Hepatocyte (in vitro differentiated cells): Measurements from ENCODE around the gene TMEM100. TPM values are rescaled to one million over a fixed set of nuclear protein-coding genes. Genes with fewer than 3 reads are reported as not detected.

Experiments
- DNase-seq: peaks from one replicate; pipeline ENCODE4 v3.0.0-alpha.2; 2016; ENCODE audit warnings: low spot score
- H2AFZ ChIP-seq: fragments of 200-600 bp; sonication (generic); 2 replicates; pipeline ENCODE4 v1.6.0; 2016; ENCODE audit warnings: antibody characterized with exemption, mild to moderate bottlenecking
- H3K27ac ChIP-seq: fragments of 200-600 bp; sonication (generic); 2 replicates; pipeline ENCODE4 v1.5.1; 2016; ENCODE audit warnings: mild to moderate bottlenecking
- H3K27me3 ChIP-seq: fragments of 200-600 bp; sonication (generic); 2 replicates; pipeline ENCODE4 v1.6.1; 2016
- H3K36me3 ChIP-seq: fragments of 200-600 bp; sonication (generic); replicated peaks from 2 replicates; pipeline ENCODE4 v1.5.1; 2016; ENCODE audit warnings: low read depth; ENCODE audit not compliant: insufficient read depth
- H3K4me1 ChIP-seq: fragments of 200-600 bp; sonication (generic); 2 replicates; pipeline ENCODE4 v1.5.1; 2016; ENCODE audit warnings: mild to moderate bottlenecking, moderate library complexity; ENCODE audit not compliant: insufficient read depth
- H3K4me2 ChIP-seq: fragments of 200-600 bp; sonication (generic); 2 replicates; pipeline ENCODE4 v1.6.0; 2016
- H3K4me3 ChIP-seq: fragments of 200-600 bp; sonication (generic); 2 replicates; pipeline ENCODE4 v1.5.1; 2016; ENCODE audit warnings: mild to moderate bottlenecking
- H3K79me2 ChIP-seq: fragments of 200-600 bp; sonication (generic); 2 replicates; pipeline ENCODE4 v1.6.0; 2017; ENCODE audit warnings: mild to moderate bottlenecking
- H3K9me2 ChIP-seq: fragments of 200-600 bp; sonication (generic); replicated peaks from 2 replicates; pipeline ENCODE4 v1.6.0; 2017; ENCODE audit warnings: mild to moderate bottlenecking; ENCODE audit not compliant: insufficient read depth
- H3K9me3 ChIP-seq: fragments of 200-600 bp; sonication (generic); 2 replicates; pipeline ENCODE4 v1.5.1; 2016; ENCODE audit warnings: low read depth, mild to moderate bottlenecking
- H4K20me1 ChIP-seq: fragments of 200-600 bp; sonication (generic); 2 replicates; pipeline ENCODE4 v1.6.0; 2016; ENCODE audit warnings: mild to moderate bottlenecking; ENCODE audit not compliant: insufficient read depth, poor library complexity, severe bottlenecking
- EZH2 ChIP-seq: fragments of 200-600 bp; sonication (generic); IDR thresholded peaks from 2 replicates; pipeline ENCODE4 v1.6.1; 2016; ENCODE audit warnings: antibody characterized with exemption, mild to moderate bottlenecking, borderline replicate concordance
- EZH2phosphoT487 ChIP-seq: fragments of 200-600 bp; sonication (generic); IDR thresholded peaks from one replicate; pipeline ENCODE4 v1.6.1; 2018; ENCODE audit warnings: antibody characterized with exemption, mild to moderate bottlenecking, low read depth, moderate library complexity; ENCODE audit not compliant: unreplicated experiment, severe bottlenecking
- WGBS: methylation state at CpG from one replicate; pipeline ENCODE4 v1.1.6; 2016; ENCODE audit warnings: low lambda C conversion rate; ENCODE audit errors: missing lambda C conversion rate; 5-methylcytosine and 5-hydroxymethylcytosine counted together
- polyA plus RNA-seq: library from polyadenylated mRNA; unstranded; fragments of >200 nt; fragmentation: Nextera tagmentation; extraction: Ambion mirVana; gene quantifications from 2 replicates; pipeline ENCODE4 v1.2.1, GENCODE V29; 2016
- total RNA-seq: library from RNA; depleted of rRNA; stranded (reverse); fragments of >200 nt; gene quantifications from 2 replicates; pipeline ENCODE4 v1.2.3, GENCODE V29; 2014
- TF ChIP-seq, protein P1 (sequence below): fragments of 200-600 bp; sonication (generic); IDR thresholded peaks from 2 replicates; pipeline ENCODE4 v1.5.1; 2016; ENCODE audit warnings: antibody characterized with exemption, mild to moderate bottlenecking; ENCODE audit not compliant: poor library complexity

Gene TMEM100
- total and polyA plus RNA-seq, 2 experiments from 2014 or later, result 9.3 to 18.5 TPM

GRCh38 chr17:55764610-55765009, 41.9 kb upstream of the TMEM100 start:
- WGBS, result 95% methylated on average over 4 of the region's 4 CpGs
- no peaks in the 10 kb centered on the region for H3K27me3 ChIP-seq
- no peak overlapping the region for H3K4me3 ChIP-seq
- peaks cover 14% of the 10 kb centered on the region for H3K4me1 ChIP-seq
- no peaks in the 10 kb centered on the region for H3K36me3 ChIP-seq
- H3K9me3 ChIP-seq, result no peaks in the 10 kb centered on the region
- H2AFZ ChIP-seq, result no peak overlapping the region
- H3K79me2 ChIP-seq, result peaks cover 49% of the 10 kb centered on the region
- no peak overlapping the region for H3K27ac ChIP-seq
- H3K9me2 ChIP-seq, result no peaks in the 10 kb centered on the region
- no peak for TF ChIP-seq EZH2
- TF ChIP-seq, protein P1, sequence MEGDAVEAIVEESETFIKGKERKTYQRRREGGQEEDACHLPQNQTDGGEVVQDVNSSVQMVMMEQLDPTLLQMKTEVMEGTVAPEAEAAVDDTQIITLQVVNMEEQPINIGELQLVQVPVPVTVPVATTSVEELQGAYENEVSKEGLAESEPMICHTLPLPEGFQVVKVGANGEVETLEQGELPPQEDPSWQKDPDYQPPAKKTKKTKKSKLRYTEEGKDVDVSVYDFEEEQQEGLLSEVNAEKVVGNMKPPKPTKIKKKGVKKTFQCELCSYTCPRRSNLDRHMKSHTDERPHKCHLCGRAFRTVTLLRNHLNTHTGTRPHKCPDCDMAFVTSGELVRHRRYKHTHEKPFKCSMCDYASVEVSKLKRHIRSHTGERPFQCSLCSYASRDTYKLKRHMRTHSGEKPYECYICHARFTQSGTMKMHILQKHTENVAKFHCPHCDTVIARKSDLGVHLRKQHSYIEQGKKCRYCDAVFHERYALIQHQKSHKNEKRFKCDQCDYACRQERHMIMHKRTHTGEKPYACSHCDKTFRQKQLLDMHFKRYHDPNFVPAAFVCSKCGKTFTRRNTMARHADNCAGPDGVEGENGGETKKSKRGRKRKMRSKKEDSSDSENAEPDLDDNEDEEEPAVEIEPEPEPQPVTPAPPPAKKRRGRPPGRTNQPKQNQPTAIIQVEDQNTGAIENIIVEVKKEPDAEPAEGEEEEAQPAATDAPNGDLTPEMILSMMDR, result no peak
- TF ChIP-seq EZH2phosphoT487, result no peak
- no peak for DNase-seq
- H4K20me1 ChIP-seq, result no peaks in the 10 kb centered on the region
- no peak overlapping the region for H3K4me2 ChIP-seq

GRCh38 chr17:55763856-55764255, 41.2 kb upstream of the TMEM100 start:
- H3K4me3 ChIP-seq, result no peak overlapping the region
- no peaks in the 10 kb centered on the region for H4K20me1 ChIP-seq
- no peak overlapping the region for H3K27ac ChIP-seq
- H3K36me3 ChIP-seq, result no peaks in the 10 kb centered on the region
- peaks cover 10% of the 10 kb centered on the region for H3K4me1 ChIP-seq
- H2AFZ ChIP-seq, result no peak overlapping the region
- H3K9me2 ChIP-seq, result no peaks in the 10 kb centered on the region
- H3K27me3 ChIP-seq, result no peaks in the 10 kb centered on the region
- 78% methylated on average over 6 of the region's 6 CpGs for WGBS
- no peaks in the 10 kb centered on the region for H3K9me3 ChIP-seq
- TF ChIP-seq EZH2 (no peak), EZH2phosphoT487 (no peak)
- TF ChIP-seq, protein P1, result no peak
- peaks cover 57% of the 10 kb centered on the region for H3K79me2 ChIP-seq
- no peak overlapping the region for H3K4me2 ChIP-seq
- no peak for DNase-seq

- TF ChIP-seq EZH2phosphoT487 (no peak), EZH2 (no peak)
- TF ChIP-seq, protein P1, result no peak
- Histone ChIP-seq H3K27me3 (no peaks in the 10 kb centered on the region), H3K4me1 (peaks cover 10% of the 10 kb centered on the region), H3K79me2 (peaks cover 66% of the 10 kb centered on the region), H2AFZ (no peak overlapping the region), H3K27ac (no peak overlapping the region), H3K4me2 (peak overlapping the region; percentile 15), H3K9me3 (no peaks in the 10 kb centered on the region), H4K20me1 (no peaks in the 10 kb centered on the region), H3K9me2 (no peaks in the 10 kb centered on the region), H3K4me3 (no peak overlapping the region), H3K36me3 (no peaks in the 10 kb centered on the region)
- 71% methylated on average over 6 of the region's 6 CpGs for WGBS
- DNase-seq, result no peak
These were observed 39.6 kb upstream of the TMEM100 start for GRCh38 chr17:55762086-55762858.
